ENCODE data around the gene TRAF2.
"Not testable (repeated sequence)": the region's sequence is repeated elsewhere in the genome, so short reads cannot be mapped to it uniquely, and the experiment has no call there.

TRAF2 gene, protein sequence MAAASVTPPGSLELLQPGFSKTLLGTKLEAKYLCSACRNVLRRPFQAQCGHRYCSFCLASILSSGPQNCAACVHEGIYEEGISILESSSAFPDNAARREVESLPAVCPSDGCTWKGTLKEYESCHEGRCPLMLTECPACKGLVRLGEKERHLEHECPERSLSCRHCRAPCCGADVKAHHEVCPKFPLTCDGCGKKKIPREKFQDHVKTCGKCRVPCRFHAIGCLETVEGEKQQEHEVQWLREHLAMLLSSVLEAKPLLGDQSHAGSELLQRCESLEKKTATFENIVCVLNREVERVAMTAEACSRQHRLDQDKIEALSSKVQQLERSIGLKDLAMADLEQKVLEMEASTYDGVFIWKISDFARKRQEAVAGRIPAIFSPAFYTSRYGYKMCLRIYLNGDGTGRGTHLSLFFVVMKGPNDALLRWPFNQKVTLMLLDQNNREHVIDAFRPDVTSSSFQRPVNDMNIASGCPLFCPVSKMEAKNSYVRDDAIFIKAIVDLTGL

GRCh38 chr9:136885950-136886578 lies at the start of gene TRAF2:
TRAF2 (plus strand) TSS chr9:136886516; CDS start chr9:136898741, 12,225 bp downstream.
- Histone ChIP-seq H3K27me3 (ENCODE audit: control insufficient read depth in 1 of 2, insufficient read depth in 2 of 2, low read length in 2 of 2) (no peaks in the 10 kb centered on the region), H3K4me3 (ENCODE audit: low read depth in 1 of 2, low read length in 2 of 2) (peak within 1 kb of the TSS; percentile 66 to 71), H3K27ac (ENCODE audit: low read depth, low read length) (peak within 1 kb of the TSS; percentile 70), H3K4me1 (ENCODE audit: insufficient read depth, low read length) (peaks cover 13% of the 10 kb centered on the region), H3K9ac (ENCODE audit: low read length) (peak within 1 kb of the TSS; percentile 44), H3K9me3 (ENCODE audit: low read length) (no peaks in the 10 kb centered on the region), H3K36me3 (ENCODE audit: insufficient read depth, low read length) (no peaks in the 10 kb centered on the region)

DNA sequence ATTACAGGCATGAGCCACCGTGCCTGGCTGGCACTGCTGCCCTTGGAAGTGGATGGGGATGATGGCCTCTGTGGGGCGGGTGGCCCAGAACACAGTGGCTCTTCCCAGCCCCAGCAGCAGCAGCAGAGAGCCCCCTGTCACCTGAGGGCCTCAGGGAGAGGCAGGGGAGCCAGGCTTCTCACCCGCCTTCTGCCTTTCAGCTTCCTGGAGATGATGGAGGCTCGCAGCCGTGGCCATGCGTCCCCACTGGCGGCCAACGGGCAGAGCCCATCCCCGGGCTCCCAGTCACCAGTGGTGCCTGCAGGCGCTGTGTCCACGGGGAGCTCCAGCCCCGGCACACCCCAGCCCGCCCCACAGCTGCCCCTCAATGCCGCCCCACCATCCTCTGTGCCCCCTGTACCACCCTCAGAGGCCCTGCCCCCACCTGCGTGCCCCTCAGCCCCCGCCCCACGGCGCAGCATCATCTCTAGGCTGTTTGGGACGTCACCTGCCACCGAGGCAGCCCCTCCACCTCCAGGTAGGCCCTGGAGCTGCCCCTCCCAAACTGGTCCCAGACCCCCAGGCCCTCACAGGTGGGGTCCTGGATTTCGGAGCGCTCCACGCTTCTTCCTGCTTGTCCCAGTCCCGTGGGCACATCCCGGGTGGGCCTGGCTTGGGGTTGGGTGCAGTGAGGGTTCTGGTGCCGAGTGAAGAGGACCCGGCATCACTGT lies 49.0 kb upstream of the TRAF2 start:
- no peaks in the 10 kb centered on the region for H3K27me3 ChIP-seq (ENCODE audit: control insufficient read depth in 1 of 2, insufficient read depth in 2 of 2, low read length in 2 of 2)
- no peaks in the 10 kb centered on the region for H3K9me3 ChIP-seq (ENCODE audit: low read length)
- H3K27ac ChIP-seq (ENCODE audit: low read depth, low read length), result no peak overlapping the region
- H3K4me1 ChIP-seq (ENCODE audit: insufficient read depth, low read length), result peaks cover 8% of the 10 kb centered on the region
- H3K9ac ChIP-seq (ENCODE audit: low read length), result no peak overlapping the region
- H3K4me3 ChIP-seq (ENCODE audit: low read depth in 1 of 2, low read length in 2 of 2), result no peak overlapping the region
- H3K36me3 ChIP-seq (ENCODE audit: insufficient read depth, low read length), result peaks cover 4% of the 10 kb centered on the region

- H3K9me3 ChIP-seq (ENCODE audit: low read length); H3K36me3 ChIP-seq (ENCODE audit: insufficient read depth, low read length); H3K9ac ChIP-seq (ENCODE audit: low read length); H3K4me3 ChIP-seq (ENCODE audit: low read depth in 1 of 2, low read length in 2 of 2); H3K27me3 ChIP-seq (ENCODE audit: control insufficient read depth in 1 of 2, insufficient read depth in 2 of 2, low read length in 2 of 2); H3K27ac ChIP-seq (ENCODE audit: low read depth, low read length): not testable (repeated sequence)
- H3K4me1 ChIP-seq (ENCODE audit: insufficient read depth, low read length), result peaks cover 11% of the 10 kb centered on the region
These were observed 48.4 kb upstream of the TRAF2 start for GRCh38 chr9:136837856-136838277.

DNA sequence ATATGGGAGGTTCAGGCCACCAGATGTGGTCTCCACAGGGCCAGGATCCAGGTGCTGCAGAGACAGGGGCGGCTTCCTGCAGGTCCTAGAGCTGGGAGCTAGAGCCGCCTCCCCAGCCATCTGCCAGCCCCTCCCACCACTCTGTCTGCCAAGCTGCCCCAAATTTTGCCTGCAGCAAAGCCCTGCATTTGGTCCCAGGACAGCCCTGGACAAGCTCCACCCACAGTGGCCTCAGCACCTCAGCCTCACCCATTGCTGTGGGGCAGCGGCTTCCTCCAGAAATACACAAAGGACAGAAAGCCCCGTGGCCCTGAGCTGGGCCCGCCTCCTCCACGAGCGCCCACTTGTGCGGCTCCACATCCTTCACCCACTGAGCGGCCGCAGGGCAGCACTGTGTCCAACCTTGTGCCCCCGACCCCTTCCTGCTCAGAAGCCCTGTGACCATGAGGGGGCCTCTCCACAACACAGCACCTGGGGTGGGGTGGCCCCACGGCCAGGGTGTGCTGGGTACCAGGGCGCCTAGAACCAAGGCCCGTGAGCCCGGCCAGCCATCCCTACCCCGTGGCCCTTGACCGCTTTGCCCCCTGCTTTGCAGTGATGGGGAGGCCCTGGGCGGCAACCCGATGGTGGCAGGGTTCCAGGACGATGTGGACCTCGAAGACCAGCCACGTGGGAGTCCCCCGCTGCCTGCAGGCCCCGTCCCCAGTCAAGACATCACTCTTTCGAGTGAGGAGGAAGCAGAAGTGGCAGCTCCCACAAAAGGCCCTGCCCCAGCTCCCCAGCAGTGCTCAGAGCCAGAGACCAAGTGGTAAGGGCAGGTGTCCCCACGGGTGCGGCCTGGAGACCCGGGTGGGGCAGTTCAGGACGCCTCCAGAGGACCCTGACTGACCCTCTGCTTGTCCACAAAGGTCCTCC lies 47.7 kb upstream of the TRAF2 start:
- Histone ChIP-seq H3K4me1 (ENCODE audit: insufficient read depth, low read length) (peaks cover 16% of the 10 kb centered on the region), H3K27ac (ENCODE audit: low read depth, low read length) (no peak overlapping the region), H3K9ac (ENCODE audit: low read length) (no peak overlapping the region), H3K36me3 (ENCODE audit: insufficient read depth, low read length) (no peaks in the 10 kb centered on the region), H3K9me3 (ENCODE audit: low read length) (no peaks in the 10 kb centered on the region), H3K4me3 (ENCODE audit: low read depth in 1 of 2, low read length in 2 of 2) (no peak overlapping the region), H3K27me3 (ENCODE audit: control insufficient read depth in 1 of 2, insufficient read depth in 2 of 2, low read length in 2 of 2) (no peaks in the 10 kb centered on the region)

- no peaks in the 10 kb centered on the region for H3K9me3 ChIP-seq (ENCODE audit: low read length)
- H3K4me3 ChIP-seq (ENCODE audit: low read depth in 1 of 2, low read length in 2 of 2), result no peak overlapping the region
- no peaks in the 10 kb centered on the region for H3K36me3 ChIP-seq (ENCODE audit: insufficient read depth, low read length)
- H3K27ac ChIP-seq (ENCODE audit: low read depth, low read length), result no peak overlapping the region
- no peak overlapping the region for H3K9ac ChIP-seq (ENCODE audit: low read length)
- H3K4me1 ChIP-seq (ENCODE audit: insufficient read depth, low read length), result peaks cover 16% of the 10 kb centered on the region
- peaks cover 0 to 6% of the 10 kb centered on the region in 2 donors for H3K27me3 ChIP-seq (ENCODE audit: control insufficient read depth in 1 of 2, insufficient read depth in 2 of 2, low read length in 2 of 2)
These were observed 46.8 kb upstream of the TRAF2 start for GRCh38 chr9:136839229-136840139.

DNA sequence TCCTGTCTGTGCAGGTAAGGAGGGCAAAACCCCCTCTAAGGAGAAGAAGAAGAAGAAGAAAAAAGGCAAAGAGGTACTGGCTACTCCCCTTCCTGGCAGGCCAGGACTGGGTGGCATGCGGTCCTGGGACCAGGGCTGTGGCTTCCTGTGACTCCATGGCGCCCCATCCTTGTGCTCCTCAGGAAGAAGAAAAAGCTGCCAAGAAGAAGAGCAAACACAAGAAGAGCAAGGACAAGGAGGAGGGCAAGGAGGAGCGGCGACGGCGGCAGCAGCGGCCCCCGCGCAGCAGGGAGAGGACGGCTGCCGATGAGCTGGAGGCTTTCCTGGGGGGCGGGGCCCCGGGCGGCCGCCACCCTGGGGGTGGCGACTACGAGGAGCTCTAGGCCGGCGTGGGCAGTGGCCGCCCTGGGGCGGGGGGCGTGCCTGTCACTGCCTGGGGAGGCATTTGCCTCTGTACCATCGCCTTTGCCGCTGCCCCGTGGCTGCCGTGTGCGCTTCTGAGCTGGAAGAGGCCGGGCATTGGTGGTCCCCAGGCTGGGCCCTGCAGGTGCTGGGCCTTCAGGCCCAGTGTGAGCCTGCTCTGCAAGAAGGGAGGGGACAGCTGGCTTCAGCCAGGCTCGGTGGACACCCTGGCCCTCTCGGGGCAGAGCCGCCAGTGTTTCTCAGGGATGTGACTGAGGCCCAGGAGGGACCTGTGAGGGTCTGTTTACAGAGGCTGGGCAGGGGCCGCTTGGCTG lies 46.0 kb upstream of the TRAF2 start:
- Histone ChIP-seq H3K4me1 (ENCODE audit: insufficient read depth, low read length) (peaks cover 16% of the 10 kb centered on the region), H3K27me3 (ENCODE audit: control insufficient read depth in 1 of 2, insufficient read depth in 2 of 2, low read length in 2 of 2) (peaks cover 0 to 11% of the 10 kb centered on the region in 2 donors), H3K9ac (ENCODE audit: low read length) (no peak overlapping the region), H3K4me3 (ENCODE audit: low read depth in 1 of 2, low read length in 2 of 2) (no peak overlapping the region), H3K36me3 (ENCODE audit: insufficient read depth, low read length) (no peaks in the 10 kb centered on the region), H3K27ac (ENCODE audit: low read depth, low read length) (no peak overlapping the region), H3K9me3 (ENCODE audit: low read length) (no peaks in the 10 kb centered on the region)

DNA sequence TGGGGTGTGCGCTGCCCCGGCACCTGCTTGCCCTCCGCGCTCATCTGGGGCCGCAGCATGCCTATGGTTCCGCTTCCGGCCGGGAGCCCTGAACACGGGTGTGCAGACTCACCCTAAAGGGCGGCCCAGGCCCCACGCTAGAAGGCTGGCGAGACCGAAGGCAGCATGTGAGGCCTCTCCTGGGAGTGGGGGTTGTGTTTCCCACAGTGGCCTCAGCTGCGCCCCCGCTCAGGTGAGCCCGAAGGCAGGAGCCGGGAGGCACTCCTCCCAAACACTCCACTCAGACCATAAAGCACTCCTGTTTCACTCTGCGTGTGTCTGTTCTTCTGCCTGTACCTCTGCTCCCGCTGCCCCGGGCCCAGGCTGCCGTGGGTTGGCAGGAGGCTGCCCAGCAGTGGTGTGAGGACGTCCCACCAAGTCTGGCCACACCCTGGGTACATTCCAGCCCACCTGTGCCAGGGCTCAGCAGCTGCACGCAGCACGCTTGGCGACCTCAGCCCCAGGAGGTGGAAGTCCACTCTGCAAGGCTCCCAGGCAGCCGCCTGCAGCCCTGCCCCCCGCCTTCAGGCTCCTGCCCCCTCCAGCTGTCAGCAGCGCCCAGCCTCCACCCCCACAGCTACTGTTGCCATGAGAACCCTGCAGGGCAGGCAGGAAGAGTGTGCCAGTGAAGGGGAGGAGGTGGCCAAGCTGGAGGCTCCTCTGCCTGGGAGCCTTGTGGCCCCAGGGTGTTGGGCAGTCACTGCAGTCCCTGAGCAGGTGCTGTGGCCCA lies 45.3 kb upstream of the TRAF2 start:
- H3K9ac ChIP-seq (ENCODE audit: low read length), result no peak overlapping the region
- H3K27me3 ChIP-seq (ENCODE audit: control insufficient read depth in 1 of 2, insufficient read depth in 2 of 2, low read length in 2 of 2), result peaks cover 0 to 18% of the 10 kb centered on the region in 2 donors
- no peak overlapping the region for H3K4me3 ChIP-seq (ENCODE audit: low read depth in 1 of 2, low read length in 2 of 2)
- H3K9me3 ChIP-seq (ENCODE audit: low read length), result no peaks in the 10 kb centered on the region
- no peak overlapping the region for H3K27ac ChIP-seq (ENCODE audit: low read depth, low read length)
- H3K4me1 ChIP-seq (ENCODE audit: insufficient read depth, low read length), result peaks cover 16% of the 10 kb centered on the region
- H3K36me3 ChIP-seq (ENCODE audit: insufficient read depth, low read length), result no peaks in the 10 kb centered on the region

DNA sequence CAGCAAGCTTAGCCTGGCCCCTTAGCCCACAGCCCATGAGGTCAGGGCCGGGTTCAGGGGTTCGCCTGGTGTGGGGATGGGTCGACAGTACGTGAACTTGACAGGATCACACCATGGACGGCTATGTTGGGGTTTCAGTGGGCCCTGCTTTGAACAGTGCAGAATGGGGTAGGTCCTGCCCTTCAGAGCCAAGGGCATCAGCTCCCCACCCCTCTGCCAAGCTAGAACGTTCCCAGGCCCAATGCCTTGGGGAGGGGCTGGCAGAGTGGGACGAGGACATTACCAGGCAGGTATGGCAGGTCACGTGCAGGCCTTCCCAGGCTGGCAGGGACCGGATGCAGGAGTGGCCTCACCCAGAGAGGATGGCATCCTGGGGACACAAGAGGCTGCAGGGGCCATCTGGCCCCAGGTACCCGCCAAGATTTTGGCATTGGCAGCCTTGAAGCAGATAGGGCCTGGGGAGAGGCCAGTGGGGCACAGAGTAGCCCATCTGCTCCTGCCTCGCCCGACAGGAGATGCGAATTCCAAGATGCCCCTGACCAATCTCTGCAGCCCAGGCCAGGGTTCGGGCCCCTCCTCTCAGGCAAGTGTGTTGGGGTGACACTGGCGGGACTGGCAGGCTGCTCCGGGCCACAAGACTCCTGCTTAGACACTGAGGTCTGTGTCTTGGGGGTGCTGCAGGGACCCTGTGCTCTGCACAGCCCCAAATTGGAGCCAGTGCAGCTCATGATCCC lies 44.5 kb upstream of the TRAF2 start:
- peaks cover 16% of the 10 kb centered on the region for H3K4me1 ChIP-seq (ENCODE audit: insufficient read depth, low read length)

More for the DNA sequence above, 44.5 kb upstream of the TRAF2 start:
- not testable (repeated sequence) for H3K27ac ChIP-seq (ENCODE audit: low read depth, low read length); H3K4me3 ChIP-seq (ENCODE audit: low read depth in 1 of 2, low read length in 2 of 2); H3K9ac ChIP-seq (ENCODE audit: low read length); H3K9me3 ChIP-seq (ENCODE audit: low read length); H3K36me3 ChIP-seq (ENCODE audit: insufficient read depth, low read length)
- peaks cover 0 to 24% of the 10 kb centered on the region in 2 donors for H3K27me3 ChIP-seq (ENCODE audit: control insufficient read depth in 1 of 2, insufficient read depth in 2 of 2, low read length in 2 of 2)

Data from muscle layer of colon (tissue), 2 donors.